Prostate gland (tissue), 2 donors: ENCODE measurements around the gene ZXDC.

ENCODE experiments used
- CTCF ChIP-seq, 4 experiments: fragments of 200-600 bp in 2 of 4; fragments of 450-650 bp in 2 of 4; sonication (generic) in 2 of 4; IDR thresholded peaks; 1 replicate in 3 of 4; 2 replicates in 1 of 4; pipeline ENCODE4 v1.5.1; 2016 to 2019; ENCODE audit warnings: antibody characterized with exemption in 4 of 4, mild to moderate bottlenecking in 2 of 4, moderate library complexity in 2 of 4
- POLR2A ChIP-seq: fragments of 450-650 bp; IDR thresholded peaks from one replicate; pipeline ENCODE4 v1.6.1; 2016; ENCODE audit warnings: antibody characterized with exemption, mild to moderate bottlenecking
- POLR2AphosphoS5 ChIP-seq: sonication (generic); formaldehyde crosslinking; IDR thresholded peaks from one replicate; pipeline ENCODE4 v1.6.1; 2017; ENCODE audit warnings: antibody characterized with exemption

- TF ChIP-seq CTCF (IDR thresholded peaks at IDR 0.05) (no peak), POLR2A (no peak), POLR2AphosphoS5 (no peak)
These were observed 6.3 kb upstream of the ZXDC start for GRCh38 chr3:126481808-126482502.
